DND-41 (cell line): Measurements from ENCODE around the gene B4GALT3.

Experiments used
- ATAC-seq: fragments of 200-7000 bp; cut with Tn5 transposase; 3 replicates; pipeline ENCODE4 v1.9.1; 2021; ENCODE audit warnings: low read depth; ENCODE audit not compliant: insufficient read depth
- DNase-seq: peaks from one replicate; pipeline ENCODE4 v3.0.0-alpha.2; 2020
- H2AFZ ChIP-seq: 2 replicates; pipeline ENCODE4 v1.6.0; 2012; ENCODE audit warnings: low read depth, low read length
- H3K27ac ChIP-seq: 2 replicates; pipeline ENCODE4 v1.5.1; 2012; ENCODE audit warnings: low read length, inconsistent platforms
- H3K27me3 ChIP-seq: fragments of 200-600 bp; sonication (generic); 2 replicates; pipeline ENCODE4 v1.6.0; 2012; ENCODE audit warnings: low read length, mild to moderate bottlenecking, inconsistent platforms; ENCODE audit not compliant: insufficient read depth, poor library complexity
- H3K36me3 ChIP-seq: 2 replicates; pipeline ENCODE4 v1.5.1; 2012; ENCODE audit warnings: low read length, inconsistent platforms; ENCODE audit not compliant: insufficient read depth
- H3K4me1 ChIP-seq: 2 replicates; pipeline ENCODE4 v1.5.1; 2012; ENCODE audit warnings: mild to moderate bottlenecking, low read length; ENCODE audit not compliant: insufficient read depth
- H3K4me2 ChIP-seq: 2 replicates; pipeline ENCODE4 v1.6.0; 2012; ENCODE audit warnings: mild to moderate bottlenecking, moderate library complexity, low read length, inconsistent platforms; ENCODE audit not compliant: insufficient read depth
- H3K4me3 ChIP-seq, 2 experiments: fragments of 200-600 bp in 1 of 2; shearing (Covaris generic) in 1 of 2; 2 replicates each; pipeline ENCODE4 v1.5.1; 2012 to 2016; ENCODE audit warnings: inconsistent platforms in 2 of 2, low read length in 2 of 2, mild to moderate bottlenecking in 2 of 2, low read depth in 1 of 2, moderate library complexity in 1 of 2
- H3K79me2 ChIP-seq: 2 replicates; pipeline ENCODE4 v1.6.0; 2012; ENCODE audit warnings: low read length, inconsistent platforms; ENCODE audit not compliant: insufficient read depth
- H3K9ac ChIP-seq: 2 replicates; pipeline ENCODE4 v1.6.0; 2012; ENCODE audit warnings: low read depth, mild to moderate bottlenecking, inconsistent platforms, low read length, moderate library complexity
- H3K9me3 ChIP-seq: 2 replicates; pipeline ENCODE4 v1.5.1; 2012; ENCODE audit warnings: low read length, moderate library complexity, mild to moderate bottlenecking, inconsistent platforms; ENCODE audit not compliant: insufficient read depth, severe bottlenecking
- H4K20me1 ChIP-seq: 2 replicates; pipeline ENCODE4 v1.6.0; 2012; ENCODE audit warnings: low read length; ENCODE audit not compliant: insufficient read depth
- CTCF ChIP-seq: IDR thresholded peaks from 2 replicates; pipeline ENCODE4 v1.5.1; 2012; ENCODE audit warnings: borderline replicate concordance, low read length, moderate library complexity, mild to moderate bottlenecking; ENCODE audit not compliant: poor library complexity, severe bottlenecking; ENCODE audit errors: extremely low read depth
- EZH2 ChIP-seq: IDR thresholded peaks from 3 replicates; pipeline ENCODE4 v1.6.1; 2012; ENCODE audit warnings: borderline replicate concordance, low read depth, mild to moderate bottlenecking, moderate library complexity, low read length, inconsistent platforms; ENCODE audit not compliant: severe bottlenecking

The B4GALT3 gene

GRCh38 chr1:161188381-161188780 is 11.1 kb upstream of the B4GALT3 start:
- Histone ChIP-seq H3K4me3 (no peak overlapping the region), H4K20me1 (no peaks in the 10 kb centered on the region), H3K4me1 (peaks cover 19% of the 10 kb centered on the region), H3K27ac (no peak overlapping the region), H2AFZ (no peak overlapping the region), H3K9ac (no peak overlapping the region), H3K79me2 (no peaks in the 10 kb centered on the region), H3K9me3 (no peaks in the 10 kb centered on the region), H3K4me2 (no peak overlapping the region), H3K36me3 (no peaks in the 10 kb centered on the region), H3K27me3 (no peaks in the 10 kb centered on the region)
- TF ChIP-seq CTCF (no peak), EZH2 (no peak)
- DNase-seq = no peak
- ATAC-seq = no peak

- no peaks in the 10 kb centered on the region for H4K20me1 ChIP-seq
- no peaks in the 10 kb centered on the region for H3K36me3 ChIP-seq
- no peaks in the 10 kb centered on the region for H3K27me3 ChIP-seq
- no peak overlapping the region for H3K4me2 ChIP-seq
- no peak overlapping the region for H2AFZ ChIP-seq
- H3K9ac ChIP-seq = no peak overlapping the region
- no peak overlapping the region for H3K4me3 ChIP-seq
- DNase-seq (no peak), ATAC-seq (no peak)
- H3K4me1 ChIP-seq = peaks cover 16% of the 10 kb centered on the region
- TF ChIP-seq EZH2 (no peak), CTCF (no peak)
- H3K9me3 ChIP-seq = no peaks in the 10 kb centered on the region
- H3K27ac ChIP-seq = no peak overlapping the region
- H3K79me2 ChIP-seq = no peaks in the 10 kb centered on the region
These were observed 10.0 kb upstream of the B4GALT3 start for GRCh38 chr1:161187311-161187710.

GRCh38 chr1:161185732-161186311 is 8.5 kb upstream of the B4GALT3 start:
- TF ChIP-seq EZH2 (no peak), CTCF (no peak)
- peaks cover 16% of the 10 kb centered on the region for H3K4me1 ChIP-seq
- H3K9ac ChIP-seq = no peak overlapping the region
- ATAC-seq = no peak
- H2AFZ ChIP-seq = peak overlapping the region; percentile 16
- H3K27ac ChIP-seq = peak overlapping the region; percentile 58
- no peaks in the 10 kb centered on the region for H3K79me2 ChIP-seq
- no peaks in the 10 kb centered on the region for H4K20me1 ChIP-seq
- no peaks in the 10 kb centered on the region for H3K9me3 ChIP-seq
- no peaks in the 10 kb centered on the region for H3K27me3 ChIP-seq
- no peaks in the 10 kb centered on the region for H3K36me3 ChIP-seq
- peak overlapping the region; percentile 32; the same call in 1 of the 2 replicates for H3K4me2 ChIP-seq
- no peak for DNase-seq
- H3K4me3 ChIP-seq = no peak overlapping the region
